ENCODE data around the gene ELAVL1. TPM values are rescaled to one million over a fixed set of nuclear protein-coding genes. Genes with fewer than 3 reads are reported as not detected.

The ELAVL1 gene
- total and polyA plus RNA-seq, 9 of the 15 experiments (the other 6 are each of a cell fraction or from before 2014, with no cell fraction given) = 4.3 to 172 (median 69.2) TPM

GRCh38 chr19:7968008-7968795, 37.2 kb downstream of the ELAVL1 start:
- CTCF ChIA-PET (ENCODE audit: low intra/inter-chr PET ratio) = no interaction called here
- Histone ChIP-seq H3K9me1 (ENCODE audit: control insufficient read depth, insufficient read depth, low read length) (no peaks in the 10 kb centered on the region), H3K9ac (ENCODE audit: insufficient read depth in 1 of 2, low read depth in 2 of 2, low read length in 2 of 2) (peak overlapping the region in 1 of 2 experiments; percentile 70; a peak in 2 of 4 replicates), H3K27me3 (ENCODE audit: control insufficient read depth in 2 of 2, insufficient read depth in 2 of 2, low read length in 2 of 2) (no peaks in the 10 kb centered on the region), H4K20me1 (replicated peaks; ENCODE audit: control insufficient read depth, insufficient read depth, low read length) (no peaks in the 10 kb centered on the region; the same call in 1 of the 2 replicates), H3K79me2 (ENCODE audit: control insufficient read depth, insufficient read depth, low read length) (no peaks in the 10 kb centered on the region), H3K36me3 (ENCODE audit: control insufficient read depth, insufficient read depth, low read length) (peaks cover 89% of the 10 kb centered on the region; the same call in 2 of the 3 replicates), H3K9me3 (replicated peaks; ENCODE audit: control insufficient read depth, insufficient read depth, low read depth, low read length) (no peaks in the 10 kb centered on the region), H3K4me3 (no peak overlapping the region), H3K4me2 (ENCODE audit: insufficient read depth, low read length) (no peak overlapping the region), H3K4me1 (replicated peaks in 1 of 2; ENCODE audit: control insufficient read depth in 2 of 2, insufficient read depth in 2 of 2, low read length in 2 of 2) (peaks cover 0 to 4% of the 10 kb centered on the region in 2 experiments; a peak in 2 of 5 replicates), H3K27ac (ENCODE audit: extremely low read depth, low read depth, low read length) (no peak overlapping the region), H2AFZ (ENCODE audit: low read depth, low read length) (no peak overlapping the region)
- no peak for DNase-seq (ENCODE audit: extremely low read depth in 1 of 4, low spot score in 3 of 4)
- no peak for FAIRE-seq
- POLR2A ChIA-PET = interaction anchor here (0.5 to 3.7 kb wide), 3 partner anchors 24 to 132 kb away, joined by 3 to 15 read pairs (median 6); partner anchors contain the start of gene TIMM44
- in situ Hi-C loops (cut with MboI) = no loop called here
- peak; percentile 51; the same call in 1 of the 2 replicates for TF ChIP-seq POLR2G (IDR thresholded peaks at IDR 0.05; ENCODE audit: low read depth, low read length)
- TF ChIP-seq E2F8 (IDR thresholded peaks at IDR 0.05; ENCODE audit: low read depth, partially characterized antibody) = no peak
- no peak for ATAC-seq
- intact Hi-C loops (cut with micrococcal nuclease) = no loop called here
- no TSS peak for BruUV-seq (replicated peaks)
- 94% methylated on average over 15 of the region's 15 CpGs for WGBS (ENCODE audit: insufficient coverage, low coverage, missing lambda C conversion rate)
